ENCODE data around the gene TMEM175.

The TMEM175 gene

DNA sequence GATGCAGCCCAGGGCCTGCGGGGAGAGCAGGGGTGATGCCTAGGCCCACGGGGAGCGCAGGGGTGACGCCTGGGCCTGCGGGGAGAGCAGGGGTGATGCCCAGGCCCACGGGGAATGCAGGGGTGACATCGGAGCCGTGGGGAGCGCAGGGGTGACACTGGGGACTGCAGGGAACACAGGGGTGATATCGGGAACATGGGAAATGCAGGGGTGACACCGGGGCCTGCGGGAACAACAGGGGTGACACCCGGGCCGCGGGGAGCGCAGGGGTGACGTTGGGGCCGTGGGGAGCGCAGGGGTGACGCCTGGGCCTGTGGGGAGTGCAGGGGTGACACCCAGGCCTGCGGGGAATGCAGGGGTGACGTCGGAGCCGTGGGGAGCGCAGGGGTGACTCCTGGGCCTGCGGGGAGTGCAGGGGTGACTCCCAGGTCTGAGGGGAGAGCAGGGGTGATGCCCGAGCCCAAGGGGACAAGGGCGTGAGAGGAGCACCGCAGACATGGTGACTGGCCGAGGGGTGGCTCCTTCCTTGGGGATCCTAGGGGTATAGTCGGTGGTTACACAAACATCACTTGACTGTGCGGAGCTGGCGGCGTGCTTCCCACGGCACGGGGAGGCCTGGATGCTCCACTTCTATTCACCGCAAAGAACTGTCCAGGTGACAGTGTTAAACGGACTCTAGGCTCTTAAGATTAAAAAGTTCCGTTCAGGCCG lies 38.1 kb upstream of the TMEM175 start:
- no peak for ATAC-seq
- no peak for TF ChIP-seq SNAI2 (CRISPR knock-in tag; IDR thresholded peaks at IDR 0.05)
- TF ChIP-seq, protein P1, sequence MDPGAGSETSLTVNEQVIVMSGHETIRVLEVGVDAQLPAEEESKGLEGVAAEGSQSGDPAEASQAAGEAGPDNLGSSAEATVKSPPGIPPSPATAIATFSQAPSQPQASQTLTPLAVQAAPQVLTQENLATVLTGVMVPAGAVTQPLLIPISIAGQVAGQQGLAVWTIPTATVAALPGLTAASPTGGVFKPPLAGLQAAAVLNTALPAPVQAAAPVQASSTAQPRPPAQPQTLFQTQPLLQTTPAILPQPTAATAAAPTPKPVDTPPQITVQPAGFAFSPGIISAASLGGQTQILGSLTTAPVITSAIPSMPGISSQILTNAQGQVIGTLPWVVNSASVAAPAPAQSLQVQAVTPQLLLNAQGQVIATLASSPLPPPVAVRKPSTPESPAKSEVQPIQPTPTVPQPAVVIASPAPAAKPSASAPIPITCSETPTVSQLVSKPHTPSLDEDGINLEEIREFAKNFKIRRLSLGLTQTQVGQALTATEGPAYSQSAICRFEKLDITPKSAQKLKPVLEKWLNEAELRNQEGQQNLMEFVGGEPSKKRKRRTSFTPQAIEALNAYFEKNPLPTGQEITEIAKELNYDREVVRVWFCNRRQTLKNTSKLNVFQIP (CRISPR knock-in tag; IDR thresholded peaks at IDR 0.05; ENCODE audit: borderline replicate concordance, low read depth) = no peak
- no peak for TF ChIP-seq ESRRG (CRISPR knock-in tag; IDR thresholded peaks at IDR 0.05)
- TF ChIP-seq, protein P2, sequence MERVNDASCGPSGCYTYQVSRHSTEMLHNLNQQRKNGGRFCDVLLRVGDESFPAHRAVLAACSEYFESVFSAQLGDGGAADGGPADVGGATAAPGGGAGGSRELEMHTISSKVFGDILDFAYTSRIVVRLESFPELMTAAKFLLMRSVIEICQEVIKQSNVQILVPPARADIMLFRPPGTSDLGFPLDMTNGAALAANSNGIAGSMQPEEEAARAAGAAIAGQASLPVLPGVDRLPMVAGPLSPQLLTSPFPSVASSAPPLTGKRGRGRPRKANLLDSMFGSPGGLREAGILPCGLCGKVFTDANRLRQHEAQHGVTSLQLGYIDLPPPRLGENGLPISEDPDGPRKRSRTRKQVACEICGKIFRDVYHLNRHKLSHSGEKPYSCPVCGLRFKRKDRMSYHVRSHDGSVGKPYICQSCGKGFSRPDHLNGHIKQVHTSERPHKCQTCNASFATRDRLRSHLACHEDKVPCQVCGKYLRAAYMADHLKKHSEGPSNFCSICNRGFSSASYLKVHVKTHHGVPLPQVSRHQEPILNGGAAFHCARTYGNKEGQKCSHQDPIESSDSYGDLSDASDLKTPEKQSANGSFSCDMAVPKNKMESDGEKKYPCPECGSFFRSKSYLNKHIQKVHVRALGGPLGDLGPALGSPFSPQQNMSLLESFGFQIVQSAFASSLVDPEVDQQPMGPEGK (CRISPR knock-in tag; IDR thresholded peaks at IDR 0.05; ENCODE audit: borderline replicate concordance) = no peak
- no peak for TF ChIP-seq ARNTL (CRISPR knock-in tag; IDR thresholded peaks at IDR 0.05; ENCODE audit: borderline replicate concordance, low read depth)
- TF ChIP-seq ZNF8 (CRISPR knock-in tag; IDR thresholded peaks at IDR 0.05) = no peak
- no peak for TF ChIP-seq RARB (CRISPR knock-in tag; IDR thresholded peaks at IDR 0.05)
- no peak for TF ChIP-seq BACH2 (CRISPR knock-in tag; IDR thresholded peaks at IDR 0.05; ENCODE audit: borderline replicate concordance)
- no peak for TF ChIP-seq ZFP30 (CRISPR knock-in tag; IDR thresholded peaks at IDR 0.05)
- TF ChIP-seq ZNF70 (CRISPR knock-in tag; IDR thresholded peaks at IDR 0.05) = no peak
- no peak for TF ChIP-seq CSDC2 (CRISPR knock-in tag; IDR thresholded peaks at IDR 0.05)
- no peak for TF ChIP-seq PPARA (CRISPR knock-in tag; IDR thresholded peaks at IDR 0.05; ENCODE audit: borderline replicate concordance)
- TF ChIP-seq TOX (CRISPR knock-in tag; IDR thresholded peaks at IDR 0.05; ENCODE audit: borderline replicate concordance) = no peak
- no peak for TF ChIP-seq ZNF565 (CRISPR knock-in tag; conservative IDR thresholded peaks at IDR 0.05; ENCODE audit: low read depth)
- TF ChIP-seq, protein P3, sequence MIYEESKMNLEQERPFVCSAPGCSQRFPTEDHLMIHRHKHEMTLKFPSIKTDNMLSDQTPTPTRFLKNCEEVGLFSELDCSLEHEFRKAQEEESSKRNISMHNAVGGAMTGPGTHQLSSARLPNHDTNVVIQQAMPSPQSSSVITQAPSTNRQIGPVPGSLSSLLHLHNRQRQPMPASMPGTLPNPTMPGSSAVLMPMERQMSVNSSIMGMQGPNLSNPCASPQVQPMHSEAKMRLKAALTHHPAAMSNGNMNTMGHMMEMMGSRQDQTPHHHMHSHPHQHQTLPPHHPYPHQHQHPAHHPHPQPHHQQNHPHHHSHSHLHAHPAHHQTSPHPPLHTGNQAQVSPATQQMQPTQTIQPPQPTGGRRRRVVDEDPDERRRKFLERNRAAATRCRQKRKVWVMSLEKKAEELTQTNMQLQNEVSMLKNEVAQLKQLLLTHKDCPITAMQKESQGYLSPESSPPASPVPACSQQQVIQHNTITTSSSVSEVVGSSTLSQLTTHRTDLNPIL (CRISPR knock-in tag; IDR thresholded peaks at IDR 0.05; ENCODE audit: low read depth) = no peak
- TF ChIP-seq TCF4 (CRISPR knock-in tag; IDR thresholded peaks at IDR 0.05; ENCODE audit: borderline replicate concordance) = no peak
- no peak for TF ChIP-seq GLIS3 (CRISPR knock-in tag; IDR thresholded peaks at IDR 0.05)
- no peak for TF ChIP-seq ZFP3 (CRISPR knock-in tag; IDR thresholded peaks at IDR 0.05)
- TF ChIP-seq, protein P4, sequence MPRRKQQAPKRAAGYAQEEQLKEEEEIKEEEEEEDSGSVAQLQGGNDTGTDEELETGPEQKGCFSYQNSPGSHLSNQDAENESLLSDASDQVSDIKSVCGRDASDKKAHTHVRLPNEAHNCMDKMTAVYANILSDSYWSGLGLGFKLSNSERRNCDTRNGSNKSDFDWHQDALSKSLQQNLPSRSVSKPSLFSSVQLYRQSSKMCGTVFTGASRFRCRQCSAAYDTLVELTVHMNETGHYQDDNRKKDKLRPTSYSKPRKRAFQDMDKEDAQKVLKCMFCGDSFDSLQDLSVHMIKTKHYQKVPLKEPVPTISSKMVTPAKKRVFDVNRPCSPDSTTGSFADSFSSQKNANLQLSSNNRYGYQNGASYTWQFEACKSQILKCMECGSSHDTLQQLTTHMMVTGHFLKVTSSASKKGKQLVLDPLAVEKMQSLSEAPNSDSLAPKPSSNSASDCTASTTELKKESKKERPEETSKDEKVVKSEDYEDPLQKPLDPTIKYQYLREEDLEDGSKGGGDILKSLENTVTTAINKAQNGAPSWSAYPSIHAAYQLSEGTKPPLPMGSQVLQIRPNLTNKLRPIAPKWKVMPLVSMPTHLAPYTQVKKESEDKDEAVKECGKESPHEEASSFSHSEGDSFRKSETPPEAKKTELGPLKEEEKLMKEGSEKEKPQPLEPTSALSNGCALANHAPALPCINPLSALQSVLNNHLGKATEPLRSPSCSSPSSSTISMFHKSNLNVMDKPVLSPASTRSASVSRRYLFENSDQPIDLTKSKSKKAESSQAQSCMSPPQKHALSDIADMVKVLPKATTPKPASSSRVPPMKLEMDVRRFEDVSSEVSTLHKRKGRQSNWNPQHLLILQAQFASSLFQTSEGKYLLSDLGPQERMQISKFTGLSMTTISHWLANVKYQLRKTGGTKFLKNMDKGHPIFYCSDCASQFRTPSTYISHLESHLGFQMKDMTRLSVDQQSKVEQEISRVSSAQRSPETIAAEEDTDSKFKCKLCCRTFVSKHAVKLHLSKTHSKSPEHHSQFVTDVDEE (CRISPR knock-in tag; IDR thresholded peaks at IDR 0.05) = no peak

DNA sequence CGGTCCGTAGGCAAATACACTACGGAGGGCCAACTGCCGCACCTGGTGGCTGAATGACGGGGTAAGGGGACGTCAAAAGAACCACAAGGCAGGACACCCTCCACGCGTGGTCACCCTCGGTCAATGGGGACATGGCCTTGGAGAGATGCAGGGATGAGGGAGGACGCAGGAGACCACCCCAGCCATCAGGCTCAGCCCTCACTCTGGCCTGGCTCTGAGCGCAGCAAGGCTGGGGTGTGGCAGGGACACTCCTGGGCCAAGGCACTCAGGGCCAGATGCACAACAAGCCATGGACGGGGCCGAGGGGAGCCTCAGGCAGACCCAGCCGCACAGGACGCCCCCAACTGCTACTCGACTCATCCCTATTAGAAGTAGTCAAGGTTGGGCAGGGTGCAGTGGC lies 36.7 kb upstream of the TMEM175 start:
- ATAC-seq = no peak
- TF ChIP-seq, protein P3 (CRISPR knock-in tag; IDR thresholded peaks at IDR 0.05; ENCODE audit: low read depth) = no peak
- TF ChIP-seq ISL1 (CRISPR knock-in tag; IDR thresholded peaks at IDR 0.05) (no peak), GLIS3 (CRISPR knock-in tag; IDR thresholded peaks at IDR 0.05) (no peak), CSDC2 (CRISPR knock-in tag; IDR thresholded peaks at IDR 0.05) (no peak), TOX (CRISPR knock-in tag; IDR thresholded peaks at IDR 0.05; ENCODE audit: borderline replicate concordance) (no peak), ESRRG (CRISPR knock-in tag; IDR thresholded peaks at IDR 0.05) (no peak), ZFP30 (CRISPR knock-in tag; IDR thresholded peaks at IDR 0.05) (no peak), TCF4 (CRISPR knock-in tag; IDR thresholded peaks at IDR 0.05; ENCODE audit: borderline replicate concordance) (no peak), ZFP3 (CRISPR knock-in tag; IDR thresholded peaks at IDR 0.05) (no peak), ZNF70 (CRISPR knock-in tag; IDR thresholded peaks at IDR 0.05) (no peak)

DNA sequence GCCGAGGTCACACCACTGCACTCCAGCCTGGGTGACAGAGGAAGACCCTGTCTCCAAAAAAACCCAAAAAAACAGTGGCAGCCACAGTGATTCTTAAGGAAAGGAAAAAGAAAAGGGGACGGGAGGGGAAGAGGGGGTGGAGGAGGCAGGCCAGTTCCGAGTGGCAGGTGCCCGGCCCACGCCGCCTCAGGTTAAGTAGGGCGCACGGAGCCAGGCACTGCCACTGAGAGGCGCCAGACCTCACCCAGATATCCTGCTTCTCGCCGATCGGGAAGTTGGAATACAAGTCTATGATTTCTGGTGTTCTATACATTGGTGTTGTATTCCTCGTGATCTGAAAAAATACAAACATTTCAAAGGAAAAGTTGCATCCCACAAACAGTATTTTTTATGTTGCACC lies 36.0 kb upstream of the TMEM175 start:
- no peak for TF ChIP-seq ZFP30 (CRISPR knock-in tag; IDR thresholded peaks at IDR 0.05)
- TF ChIP-seq, protein P4 (CRISPR knock-in tag; IDR thresholded peaks at IDR 0.05) = no peak
- no peak for TF ChIP-seq SNAI2 (CRISPR knock-in tag; IDR thresholded peaks at IDR 0.05)
- no peak for TF ChIP-seq ZNF70 (CRISPR knock-in tag; IDR thresholded peaks at IDR 0.05)
- TF ChIP-seq ZNF8 (CRISPR knock-in tag; IDR thresholded peaks at IDR 0.05) = no peak
- TF ChIP-seq, protein P2 (CRISPR knock-in tag; IDR thresholded peaks at IDR 0.05; ENCODE audit: borderline replicate concordance) = no peak
- TF ChIP-seq CSDC2 (CRISPR knock-in tag; IDR thresholded peaks at IDR 0.05) = no peak
- no peak for TF ChIP-seq ARNTL (CRISPR knock-in tag; IDR thresholded peaks at IDR 0.05; ENCODE audit: borderline replicate concordance, low read depth)
- TF ChIP-seq ZNF565 (CRISPR knock-in tag; conservative IDR thresholded peaks at IDR 0.05; ENCODE audit: low read depth) = no peak
- TF ChIP-seq BACH2 (CRISPR knock-in tag; IDR thresholded peaks at IDR 0.05; ENCODE audit: borderline replicate concordance) = no peak
- no peak for ATAC-seq

All from SK-N-SH treated with all-trans-retinoic acid at 6 μM for 48 hours (cell line).